HepG2 (cell line): ENCODE results near the gene CHKA. TPM values are rescaled to one million over a fixed set of nuclear protein-coding genes. Genes with fewer than 3 reads are reported as not detected.
A peak's percentile ranks its signal among the peaks of the same experiment; 100 is the strongest.

Experiments used
- HNRNPLL ChIP-seq: fragments of 200-400 bp; formaldehyde crosslinking; IDR thresholded peaks from 2 replicates; pipeline ENCODE4 v1.6.1; 2017; ENCODE audit warnings: mild to moderate bottlenecking, low read depth, low read length; ENCODE audit not compliant: poor library complexity, severe bottlenecking
- MIER3 ChIP-seq: IDR thresholded peaks from 2 replicates; pipeline ENCODE4 v1.6.1; 2016; ENCODE audit warnings: missing compliant biosample characterization, borderline replicate concordance
- SP140L ChIP-seq: sonication (generic); formaldehyde crosslinking; IDR thresholded peaks from 2 replicates; pipeline ENCODE4 v1.4.0; 2020; ENCODE audit warnings: missing genetic modification reagents, borderline replicate concordance
- YEATS4 ChIP-seq: sonication (generic); formaldehyde crosslinking; IDR thresholded peaks from 2 replicates; pipeline ENCODE4 v1.4.0; 2020; ENCODE audit warnings: missing genetic modification reagents, borderline replicate concordance
- ZBTB7A ChIP-seq: sonication (generic); formaldehyde crosslinking; IDR thresholded peaks from 2 replicates; pipeline ENCODE4 v1.8.0; 2022; ENCODE audit warnings: mild to moderate bottlenecking, missing genetic modification reagents
- ZFY ChIP-seq: sonication (generic); formaldehyde crosslinking; IDR thresholded peaks from 2 replicates; pipeline ENCODE4 v1.4.0; 2020; ENCODE audit warnings: missing genetic modification reagents
- ZKSCAN1 ChIP-seq: fragments of 150-350 bp; IDR thresholded peaks from 2 replicates; pipeline ENCODE4 v1.6.1; 2014; ENCODE audit warnings: low read length
- ZMYM4 ChIP-seq: sonication (generic); formaldehyde crosslinking; IDR thresholded peaks from 2 replicates; pipeline ENCODE4 v1.8.1; 2023; ENCODE audit warnings: mild to moderate bottlenecking, missing genetic modification reagents
- ZNF224 ChIP-seq: sonication (generic); formaldehyde crosslinking; IDR thresholded peaks from 2 replicates; pipeline ENCODE4 v1.5.0; 2020; ENCODE audit warnings: mild to moderate bottlenecking, missing genetic modification reagents
- ZNF274 ChIP-seq: sonication (generic); formaldehyde crosslinking; IDR thresholded peaks from 2 replicates; pipeline ENCODE4 v1.5.1; 2020; ENCODE audit warnings: mild to moderate bottlenecking, missing genetic modification reagents
- ZNF557 ChIP-seq: sonication (generic); formaldehyde crosslinking; IDR thresholded peaks from 2 replicates; pipeline ENCODE4 v1.4.0; 2020; ENCODE audit warnings: missing genetic modification reagents
- ZNF615 ChIP-seq: sonication (generic); formaldehyde crosslinking; IDR thresholded peaks from 2 replicates; pipeline ENCODE4 v1.5.0; 2020; ENCODE audit warnings: mild to moderate bottlenecking, missing genetic modification reagents, borderline replicate concordance
- ZNF792 ChIP-seq: IDR thresholded peaks from 2 replicates; pipeline ENCODE4 v1.6.1; 2016
- ZSCAN12 ChIP-seq: sonication (generic); formaldehyde crosslinking; IDR thresholded peaks from 2 replicates; pipeline ENCODE4 v1.9.0; 2021; ENCODE audit warnings: mild to moderate bottlenecking, missing genetic modification reagents
- polyA plus RNA-seq, 8 experiments: library from polyadenylated mRNA; depleted of rRNA in 3 of 8; stranded (reverse) in 7 of 8; unstranded in 1 of 8; fragments of >200 nt; fragmentation: Illumina TruSeq in 4 of 8; extraction: Trizol in 4 of 8; gene quantifications; 2 replicates each; pipeline versions ENCODE4 v1.2.1 to v1.2.3, GENCODE V29; 2011 to 2016; ENCODE audit warnings: low read depth in 4 of 8, missing spikeins in 1 of 8, mixed read lengths in 1 of 8; ENCODE audit not compliant: insufficient read depth in 1 of 8
- total RNA-seq, 5 experiments: library from RNA; depleted of rRNA; stranded (reverse); fragments of >200 nt; fragmentation: Illumina TruSeq; extraction: Trizol; gene quantifications; 2 replicates each; pipeline ENCODE4 v1.2.3, GENCODE V29; 2016; ENCODE audit warnings: low read depth in 1 of 5
- TF ChIP-seq, protein P1 (sequence below): sonication (generic); formaldehyde crosslinking; IDR thresholded peaks from 2 replicates; pipeline ENCODE4 v1.8.0; 2022; ENCODE audit warnings: mild to moderate bottlenecking, missing genetic modification reagents, moderate library complexity
- TF ChIP-seq, protein P2 (sequence below): IDR thresholded peaks from 2 replicates; pipeline ENCODE4 v1.6.1; 2012; ENCODE audit warnings: low read depth, low read length, improper control_type of control experiment
- TF ChIP-seq, protein P3 (sequence below), 2 experiments: sonication (generic) in 1 of 2; formaldehyde crosslinking in 1 of 2; IDR thresholded peaks; 2 replicates each; pipeline versions ENCODE4 v1.4.0 to v1.6.1; 2016 to 2020; ENCODE audit warnings: borderline replicate concordance in 1 of 2, low read depth in 1 of 2, mild to moderate bottlenecking in 1 of 2, missing genetic modification reagents in 1 of 2
- TF ChIP-seq, protein P4 (sequence below): IDR thresholded peaks from 2 replicates; pipeline ENCODE4 v1.6.1; 2016; ENCODE audit warnings: mild to moderate bottlenecking
- TF ChIP-seq, protein P5 (sequence below): IDR thresholded peaks from 2 replicates; pipeline ENCODE4 v1.6.1; 2016; ENCODE audit warnings: low read depth

Gene CHKA
- total and polyA plus RNA-seq, 2 of the 13 experiments (the other 11 are each of a cell fraction or from before 2014, with no cell fraction given), result 71.6 to 92.7 TPM

DNA sequence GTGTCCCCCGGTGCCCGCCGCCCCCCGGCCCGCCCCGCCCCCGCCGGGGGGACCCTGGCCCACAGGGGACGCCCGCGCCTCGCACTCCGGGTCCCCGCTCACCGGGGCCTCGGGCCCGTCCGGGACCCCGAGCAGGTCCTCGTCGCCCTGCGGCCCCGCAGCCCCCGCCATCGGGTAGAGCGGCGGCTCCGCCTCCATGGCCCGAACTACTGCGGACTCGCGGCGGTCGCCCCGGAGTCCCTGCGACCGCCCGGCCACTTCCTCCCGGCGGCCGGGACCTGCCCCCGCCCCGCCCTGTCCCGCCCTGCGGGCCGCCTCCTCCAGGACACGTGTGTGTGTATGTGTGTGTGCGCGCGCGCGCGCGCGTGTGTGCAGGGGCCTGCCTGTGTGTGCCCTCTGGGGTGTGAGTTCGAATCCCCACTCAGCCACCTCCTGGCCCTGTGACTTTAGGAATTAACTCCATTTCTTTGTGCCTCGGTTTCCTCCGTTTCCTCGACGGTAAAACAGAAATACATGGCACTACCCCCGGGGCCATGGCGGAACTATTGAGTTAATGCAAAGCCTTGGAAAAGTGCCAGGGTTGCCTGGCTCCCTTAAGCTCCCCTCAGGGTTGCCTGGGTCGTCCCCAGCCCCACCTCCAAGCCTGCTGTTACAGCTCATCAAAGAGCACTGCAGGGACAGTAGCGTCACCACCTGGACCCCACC, 117.2 kb downstream of the CHKA start, which contains the start of gene UNC93B1 (continued):
- TF ChIP-seq ZKSCAN1, result 0 out of 2 replicates have a peak, but pooled peaks have one; percentile 33
- peak; percentile 21; the same call in 1 of the 2 replicates for TF ChIP-seq MIER3 (CRISPR knock-in tag)
- TF ChIP-seq SP140L, result no peak
- TF ChIP-seq ZNF224 (CRISPR knock-in tag), result no peak
- peak; percentile 25 for TF ChIP-seq HNRNPLL
- TF ChIP-seq, protein P1, sequence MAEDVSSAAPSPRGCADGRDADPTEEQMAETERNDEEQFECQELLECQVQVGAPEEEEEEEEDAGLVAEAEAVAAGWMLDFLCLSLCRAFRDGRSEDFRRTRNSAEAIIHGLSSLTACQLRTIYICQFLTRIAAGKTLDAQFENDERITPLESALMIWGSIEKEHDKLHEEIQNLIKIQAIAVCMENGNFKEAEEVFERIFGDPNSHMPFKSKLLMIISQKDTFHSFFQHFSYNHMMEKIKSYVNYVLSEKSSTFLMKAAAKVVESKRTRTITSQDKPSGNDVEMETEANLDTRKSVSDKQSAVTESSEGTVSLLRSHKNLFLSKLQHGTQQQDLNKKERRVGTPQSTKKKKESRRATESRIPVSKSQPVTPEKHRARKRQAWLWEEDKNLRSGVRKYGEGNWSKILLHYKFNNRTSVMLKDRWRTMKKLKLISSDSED (CRISPR knock-in tag), result no peak
- peak; percentile 61; the same call in 1 of the 2 replicates for TF ChIP-seq ZMYM4 (CRISPR knock-in tag)
- TF ChIP-seq ZNF274, result 0 out of 2 replicates have a peak, but pooled peaks have one; percentile 20
- TF ChIP-seq, protein P2, sequence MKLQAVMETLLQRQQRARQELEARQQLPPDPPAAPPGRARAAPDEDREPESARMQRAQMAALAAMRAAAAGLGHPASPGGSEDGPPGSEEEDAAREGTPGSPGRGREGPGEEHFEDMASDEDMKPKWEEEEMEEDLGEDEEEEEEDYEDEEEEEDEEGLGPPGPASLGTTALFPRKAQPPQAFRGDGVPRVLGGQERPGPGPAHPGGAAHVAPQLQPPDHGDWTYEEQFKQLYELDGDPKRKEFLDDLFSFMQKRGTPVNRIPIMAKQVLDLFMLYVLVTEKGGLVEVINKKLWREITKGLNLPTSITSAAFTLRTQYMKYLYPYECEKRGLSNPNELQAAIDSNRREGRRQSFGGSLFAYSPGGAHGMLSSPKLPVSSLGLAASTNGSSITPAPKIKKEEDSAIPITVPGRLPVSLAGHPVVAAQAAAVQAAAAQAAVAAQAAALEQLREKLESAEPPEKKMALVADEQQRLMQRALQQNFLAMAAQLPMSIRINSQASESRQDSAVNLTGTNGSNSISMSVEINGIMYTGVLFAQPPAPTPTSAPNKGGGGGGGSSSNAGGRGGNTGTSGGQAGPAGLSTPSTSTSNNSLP, result no peak
- 0 out of 2 replicates have a peak, but pooled peaks have one; percentile 25 for TF ChIP-seq ZNF792 (CRISPR knock-in tag)
- TF ChIP-seq, protein P3, sequence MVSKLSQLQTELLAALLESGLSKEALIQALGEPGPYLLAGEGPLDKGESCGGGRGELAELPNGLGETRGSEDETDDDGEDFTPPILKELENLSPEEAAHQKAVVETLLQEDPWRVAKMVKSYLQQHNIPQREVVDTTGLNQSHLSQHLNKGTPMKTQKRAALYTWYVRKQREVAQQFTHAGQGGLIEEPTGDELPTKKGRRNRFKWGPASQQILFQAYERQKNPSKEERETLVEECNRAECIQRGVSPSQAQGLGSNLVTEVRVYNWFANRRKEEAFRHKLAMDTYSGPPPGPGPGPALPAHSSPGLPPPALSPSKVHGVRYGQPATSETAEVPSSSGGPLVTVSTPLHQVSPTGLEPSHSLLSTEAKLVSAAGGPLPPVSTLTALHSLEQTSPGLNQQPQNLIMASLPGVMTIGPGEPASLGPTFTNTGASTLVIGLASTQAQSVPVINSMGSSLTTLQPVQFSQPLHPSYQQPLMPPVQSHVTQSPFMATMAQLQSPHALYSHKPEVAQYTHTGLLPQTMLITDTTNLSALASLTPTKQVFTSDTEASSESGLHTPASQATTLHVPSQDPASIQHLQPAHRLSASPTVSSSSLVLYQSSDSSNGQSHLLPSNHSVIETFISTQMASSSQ (IDR thresholded peaks at IDR 0.05; ENCODE audit: low read depth), result no peak
- TF ChIP-seq, protein P3 (CRISPR knock-in tag; IDR thresholded peaks at IDR 0.05; ENCODE audit: borderline replicate concordance), result peak; percentile 18; the same call in 1 of the 2 replicates
- no peak for TF ChIP-seq ZNF615 (CRISPR knock-in tag)
- 0 out of 2 replicates have a peak, but pooled peaks have one; percentile 58 for TF ChIP-seq ZSCAN12 (CRISPR knock-in tag)
- TF ChIP-seq ZFY (CRISPR knock-in tag), result peak; percentile 64
- TF ChIP-seq, protein P4, sequence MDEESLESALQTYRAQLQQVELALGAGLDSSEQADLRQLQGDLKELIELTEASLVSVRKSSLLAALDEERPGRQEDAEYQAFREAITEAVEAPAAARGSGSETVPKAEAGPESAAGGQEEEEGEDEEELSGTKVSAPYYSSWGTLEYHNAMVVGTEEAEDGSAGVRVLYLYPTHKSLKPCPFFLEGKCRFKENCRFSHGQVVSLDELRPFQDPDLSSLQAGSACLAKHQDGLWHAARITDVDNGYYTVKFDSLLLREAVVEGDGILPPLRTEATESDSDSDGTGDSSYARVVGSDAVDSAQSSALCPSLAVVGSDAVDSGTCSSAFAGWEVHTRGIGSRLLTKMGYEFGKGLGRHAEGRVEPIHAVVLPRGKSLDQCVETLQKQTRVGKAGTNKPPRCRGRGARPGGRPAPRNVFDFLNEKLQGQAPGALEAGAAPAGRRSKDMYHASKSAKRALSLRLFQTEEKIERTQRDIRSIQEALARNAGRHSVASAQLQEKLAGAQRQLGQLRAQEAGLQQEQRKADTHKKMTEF (CRISPR knock-in tag), result peak; percentile 39; the same call in 1 of the 2 replicates
- TF ChIP-seq ZNF557 (CRISPR knock-in tag), result no peak
- TF ChIP-seq, protein P5, sequence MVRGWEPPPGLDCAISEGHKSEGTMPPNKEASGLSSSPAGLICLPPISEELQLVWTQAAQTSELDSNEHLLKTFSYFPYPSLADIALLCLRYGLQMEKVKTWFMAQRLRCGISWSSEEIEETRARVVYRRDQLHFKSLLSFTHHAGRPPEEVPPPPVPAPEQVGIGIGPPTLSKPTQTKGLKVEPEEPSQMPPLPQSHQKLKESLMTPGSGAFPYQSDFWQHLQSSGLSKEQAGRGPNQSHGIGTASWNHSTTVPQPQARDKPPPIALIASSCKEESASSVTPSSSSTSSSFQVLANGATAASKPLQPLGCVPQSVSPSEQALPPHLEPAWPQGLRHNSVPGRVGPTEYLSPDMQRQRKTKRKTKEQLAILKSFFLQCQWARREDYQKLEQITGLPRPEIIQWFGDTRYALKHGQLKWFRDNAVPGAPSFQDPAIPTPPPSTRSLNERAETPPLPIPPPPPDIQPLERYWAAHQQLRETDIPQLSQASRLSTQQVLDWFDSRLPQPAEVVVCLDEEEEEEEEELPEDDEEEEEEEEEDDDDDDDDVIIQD (CRISPR knock-in tag), result no peak
- TF ChIP-seq YEATS4, result peak; percentile 18; the same call in 1 of the 2 replicates
- no peak for TF ChIP-seq ZBTB7A (CRISPR knock-in tag)
